Tibial nerve (tissue), 4 donors: ENCODE measurements around the gene LRBA.

Source experiments
- CTCF ChIP-seq, 5 experiments: fragments of 200-600 bp in 3 of 5; fragments of 450-650 bp in 2 of 5; sonication (generic) in 3 of 5; IDR thresholded peaks; one replicate each; pipeline ENCODE4 v1.5.1; 2016 to 2019; ENCODE audit warnings: antibody characterized with exemption in 5 of 5, mild to moderate bottlenecking in 3 of 5, moderate library complexity in 2 of 5
- EP300 ChIP-seq, 2 donors: sonication (generic); formaldehyde crosslinking; IDR thresholded peaks; one replicate each; pipeline ENCODE4 v1.6.1; 2017; ENCODE audit warnings: antibody characterized with exemption in 2 of 2, mild to moderate bottlenecking in 1 of 2

DNA sequence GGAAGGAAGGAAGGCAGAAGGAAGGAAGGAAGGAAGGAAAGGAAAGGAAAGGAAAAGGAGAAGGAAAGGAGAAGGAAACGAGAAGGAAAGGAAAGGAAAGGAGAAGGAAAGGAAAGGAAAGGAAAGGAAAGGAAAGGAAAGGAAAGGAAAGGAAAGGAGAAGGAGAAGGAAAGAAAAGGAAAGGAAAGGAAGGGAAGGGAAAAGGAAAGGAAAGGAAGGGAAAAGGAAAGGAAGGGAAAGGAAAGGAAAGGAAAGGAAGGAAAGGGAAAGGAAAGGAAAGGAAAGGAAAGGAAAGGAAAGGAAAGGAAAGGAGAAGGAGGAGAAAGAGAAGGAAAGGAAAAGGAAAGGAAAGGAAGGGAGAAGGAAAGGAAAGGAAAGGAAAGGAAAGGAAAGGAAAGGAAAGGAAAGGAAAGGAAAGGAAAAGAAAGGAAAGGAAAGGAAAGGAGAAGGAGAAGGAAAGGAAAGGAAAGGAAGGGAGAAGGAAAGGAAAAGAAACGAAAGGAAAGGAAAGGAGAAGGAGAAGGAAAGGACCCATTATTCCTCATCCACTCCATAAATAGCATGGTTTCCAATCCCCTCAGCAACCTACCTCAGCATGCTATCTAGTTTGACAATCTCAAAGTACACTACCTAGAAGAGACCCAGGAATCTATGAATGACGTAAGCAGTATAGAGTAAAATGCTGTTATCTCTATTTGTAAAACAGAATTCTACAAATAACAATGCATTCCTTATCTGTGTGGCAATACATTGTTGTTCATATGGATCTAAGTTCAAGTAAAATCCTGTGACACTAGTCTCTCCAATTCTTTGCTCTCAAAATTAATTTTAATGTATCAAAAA, 209.7 kb downstream of the LRBA start:
- TF ChIP-seq CTCF (IDR thresholded peaks at IDR 0.05) (no peak), EP300 (IDR thresholded peaks at IDR 0.05) (no peak)
